Keratinocyte (primary cell): Measurements from ENCODE around the gene TMEM147. TPM values are rescaled to one million over a fixed set of nuclear protein-coding genes. Genes with fewer than 3 reads are reported as not detected.
A peak's percentile ranks its signal among the peaks of the same experiment; 100 is the strongest.

ENCODE experiments used
- DNase-seq: peaks from one replicate; pipeline ENCODE4 v3.0.0-alpha.2; 2011; ENCODE audit warnings: low read depth, missing footprints, low spot score
- FAIRE-seq: peaks from 2 replicates; lab custom pipeline; 2011; peaks lifted over from hg19 to GRCh38; lab: Jason Lieb, UNC
- H2AFZ ChIP-seq: 2 replicates; pipeline ENCODE4 v1.6.0; 2012; ENCODE audit warnings: low read length, control low read depth, inconsistent platforms; ENCODE audit not compliant: control insufficient read depth
- H3K27ac ChIP-seq: 2 replicates; pipeline ENCODE4 v1.5.1; 2011; ENCODE audit warnings: low read length; ENCODE audit not compliant: control insufficient read depth, insufficient read depth
- H3K27me3 ChIP-seq: 3 replicates; pipeline ENCODE4 v1.6.0; 2011; ENCODE audit warnings: low read length; ENCODE audit not compliant: control insufficient read depth, insufficient read depth; ENCODE audit errors: extremely low read depth
- H3K36me3 ChIP-seq, 2 experiments: 2 replicates in 1 of 2; 3 replicates in 1 of 2; pipeline ENCODE4 v1.5.1; 2011; ENCODE audit warnings: low read length in 2 of 2, mild to moderate bottlenecking in 1 of 2; ENCODE audit not compliant: control insufficient read depth in 2 of 2, insufficient read depth in 2 of 2; ENCODE audit errors: extremely low read depth in 1 of 2
- H3K4me1 ChIP-seq: 3 replicates; pipeline ENCODE4 v1.5.1; 2011; ENCODE audit warnings: low read length; ENCODE audit not compliant: control insufficient read depth, insufficient read depth; ENCODE audit errors: extremely low read depth
- H3K4me2 ChIP-seq: 3 replicates; pipeline ENCODE4 v1.6.0; 2011; ENCODE audit warnings: low read depth, low read length; ENCODE audit not compliant: control insufficient read depth, insufficient read depth; ENCODE audit errors: extremely low read depth
- H3K4me3 ChIP-seq, 3 experiments: fragments of 200-600 bp in 1 of 3; sonication (generic) in 1 of 3; 2 replicates in 2 of 3; 3 replicates in 1 of 3; pipeline ENCODE4 v1.5.1; 2011 to 2016; ENCODE audit warnings: low read length in 3 of 3, mild to moderate bottlenecking in 3 of 3, control low read depth in 2 of 3, inconsistent platforms in 1 of 3, low read depth in 1 of 3, mixed read lengths in 1 of 3, mixed run types in 1 of 3, moderate library complexity in 1 of 3; ENCODE audit not compliant: control insufficient read depth in 2 of 3, insufficient read depth in 2 of 3; ENCODE audit errors: extremely low read depth in 1 of 3
- H3K79me2 ChIP-seq: 2 replicates; pipeline ENCODE4 v1.6.0; 2012; ENCODE audit warnings: low read length; ENCODE audit not compliant: control insufficient read depth, insufficient read depth
- H3K9ac ChIP-seq: 3 replicates; pipeline ENCODE4 v1.6.0; 2011; ENCODE audit warnings: low read length; ENCODE audit not compliant: control insufficient read depth, insufficient read depth; ENCODE audit errors: extremely low read depth
- H3K9me1 ChIP-seq: 3 replicates; pipeline ENCODE4 v1.6.0; 2011; ENCODE audit warnings: low read length; ENCODE audit not compliant: control insufficient read depth, insufficient read depth; ENCODE audit errors: extremely low read depth
- H3K9me3 ChIP-seq: 2 replicates; pipeline ENCODE4 v1.5.1; 2012; ENCODE audit warnings: low read depth, low read length; ENCODE audit not compliant: control insufficient read depth
- H4K20me1 ChIP-seq: 3 replicates; pipeline ENCODE4 v1.6.0; 2011; ENCODE audit warnings: low read length; ENCODE audit not compliant: control insufficient read depth, insufficient read depth; ENCODE audit errors: extremely low read depth
- EZH2 ChIP-seq: IDR thresholded peaks from one replicate; pipeline ENCODE4 v1.6.1; 2012; ENCODE audit warnings: inconsistent platforms, mild to moderate bottlenecking, low read length, moderate library complexity
- dilution Hi-C: fragments of 300-500 bp; cut with MboI; formaldehyde crosslinking; loops from one replicate; pipeline ENCODE4 v1.7.0; 2020; ENCODE audit warnings: low sequenced_read_pairs; ENCODE audit not compliant: extremely low pct_ligation_motif_present
- polyA plus RNA-seq, 5 experiments: library from polyadenylated mRNA; depleted of rRNA in 3 of 5; stranded (reverse) in 3 of 5; stranded (forward) in 1 of 5; unstranded in 1 of 5; fragments of >200 nt; gene quantifications; 1 replicate in 1 of 5; 2 replicates in 3 of 5; 3 replicates in 1 of 5; pipeline versions ENCODE4 v1.2.1 to v1.2.3, GENCODE V29; 2011 to 2012; ENCODE audit warnings: missing spikeins in 2 of 5, low read depth in 1 of 5, low replicate concordance in 1 of 5
- TF ChIP-seq, protein P1 (sequence below), 3 experiments: IDR thresholded peaks in 1 of 3; conservative IDR thresholded peaks in 1 of 3; optimal IDR thresholded peaks in 1 of 3; 2 replicates in 2 of 3; 3 replicates in 1 of 3; pipeline versions ENCODE3 to v1.5.1; 2011; ENCODE audit warnings: low read length in 3 of 3, mild to moderate bottlenecking in 3 of 3, moderate library complexity in 2 of 3, control low read depth in 1 of 3, inconsistent platforms in 1 of 3; ENCODE audit not compliant: insufficient read depth in 2 of 3; ENCODE audit errors: extremely low read depth in 1 of 3

Gene TMEM147
- polyA plus RNA-seq, 1 donor (not counting 4 experiments of a cell fraction or from before 2014, with no cell fraction given) = 134 TPM

DNA sequence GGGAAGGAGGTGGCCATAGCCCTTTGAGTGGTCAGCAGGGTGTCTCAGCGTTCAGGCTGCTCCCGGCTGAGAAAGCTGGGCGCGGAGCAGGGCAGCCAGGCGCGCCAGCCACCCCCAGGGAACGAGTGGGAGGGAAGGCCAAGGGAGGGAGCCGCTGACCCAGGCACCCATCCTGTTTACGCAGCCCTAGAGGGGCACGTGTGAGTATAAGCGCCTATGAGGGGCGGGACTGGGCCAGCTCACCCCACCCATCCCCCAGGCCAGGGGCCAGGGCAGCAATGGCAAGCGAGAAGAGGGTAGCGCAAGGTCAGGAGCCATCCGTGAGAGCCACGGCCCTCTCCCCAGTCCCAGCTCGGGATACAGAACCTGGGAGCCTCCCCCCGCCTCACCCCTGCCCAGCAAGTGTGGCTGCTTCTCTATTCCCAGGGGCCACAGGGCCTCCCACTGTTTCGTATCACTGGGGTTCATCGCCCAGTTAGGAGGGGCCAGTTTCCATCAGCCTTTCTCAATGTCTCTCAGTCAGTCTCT is 31.1 kb upstream of the TMEM147 start:
- no peak for TF ChIP-seq EZH2
- TF ChIP-seq, protein P1, sequence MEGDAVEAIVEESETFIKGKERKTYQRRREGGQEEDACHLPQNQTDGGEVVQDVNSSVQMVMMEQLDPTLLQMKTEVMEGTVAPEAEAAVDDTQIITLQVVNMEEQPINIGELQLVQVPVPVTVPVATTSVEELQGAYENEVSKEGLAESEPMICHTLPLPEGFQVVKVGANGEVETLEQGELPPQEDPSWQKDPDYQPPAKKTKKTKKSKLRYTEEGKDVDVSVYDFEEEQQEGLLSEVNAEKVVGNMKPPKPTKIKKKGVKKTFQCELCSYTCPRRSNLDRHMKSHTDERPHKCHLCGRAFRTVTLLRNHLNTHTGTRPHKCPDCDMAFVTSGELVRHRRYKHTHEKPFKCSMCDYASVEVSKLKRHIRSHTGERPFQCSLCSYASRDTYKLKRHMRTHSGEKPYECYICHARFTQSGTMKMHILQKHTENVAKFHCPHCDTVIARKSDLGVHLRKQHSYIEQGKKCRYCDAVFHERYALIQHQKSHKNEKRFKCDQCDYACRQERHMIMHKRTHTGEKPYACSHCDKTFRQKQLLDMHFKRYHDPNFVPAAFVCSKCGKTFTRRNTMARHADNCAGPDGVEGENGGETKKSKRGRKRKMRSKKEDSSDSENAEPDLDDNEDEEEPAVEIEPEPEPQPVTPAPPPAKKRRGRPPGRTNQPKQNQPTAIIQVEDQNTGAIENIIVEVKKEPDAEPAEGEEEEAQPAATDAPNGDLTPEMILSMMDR (optimal IDR thresholded peaks at IDR 0.05 in 1 of 3, IDR thresholded peaks at IDR 0.05 in 1 of 3, conservative IDR thresholded peaks at IDR 0.05 in 1 of 3; ENCODE audit: extremely low read depth in 1 of 3, insufficient read depth in 2 of 3, low read length in 3 of 3) = no peak
- Histone ChIP-seq H3K9me3 (no peaks in the 10 kb centered on the region), H3K4me1 (peaks cover 21% of the 10 kb centered on the region), H3K4me2 (no peak overlapping the region), H3K36me3 (no peaks in the 10 kb centered on the region), H3K79me2 (peaks cover 3% of the 10 kb centered on the region), H3K27ac (no peak overlapping the region), H3K9me1 (no peaks in the 10 kb centered on the region), H3K9ac (no peak overlapping the region), H3K27me3 (peaks cover 5% of the 10 kb centered on the region), H2AFZ (peak overlapping the region; percentile 12), H4K20me1 (no peaks in the 10 kb centered on the region), H3K4me3 (no peak overlapping the region)
- no peak for DNase-seq
- FAIRE-seq = no peak
- dilution Hi-C loops = no loop called here

DNA sequence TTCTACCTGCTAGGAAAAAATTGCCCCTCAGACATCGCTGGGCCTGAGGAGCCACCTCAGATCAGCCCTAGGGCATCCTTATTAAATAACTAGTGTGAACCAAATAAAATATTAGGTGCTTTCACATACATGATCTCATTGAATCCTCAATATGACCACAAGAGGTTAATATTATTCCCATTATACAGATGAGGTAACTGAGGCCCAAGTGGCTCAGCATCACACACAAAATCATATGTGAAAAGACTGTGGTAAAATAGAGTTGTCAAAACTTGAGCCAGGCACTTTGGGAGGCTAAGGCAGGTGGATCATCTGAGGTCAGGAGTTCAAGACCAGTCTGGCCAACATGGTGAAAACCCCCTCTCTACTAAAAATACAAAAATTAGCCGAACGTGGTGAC is 29.1 kb upstream of the TMEM147 start:
- H3K9ac ChIP-seq = no peak overlapping the region
- H3K36me3 ChIP-seq = no peaks in the 10 kb centered on the region
- H3K27me3 ChIP-seq = peaks cover 5% of the 10 kb centered on the region
- no peaks in the 10 kb centered on the region for H3K9me3 ChIP-seq
- no peak overlapping the region for H2AFZ ChIP-seq
- FAIRE-seq (no peak), DNase-seq (no peak)
- dilution Hi-C loops = no loop called here
- no peak overlapping the region for H3K27ac ChIP-seq
- H3K4me3 ChIP-seq = no peak overlapping the region
- H3K79me2 ChIP-seq = no peaks in the 10 kb centered on the region
- no peak overlapping the region for H3K4me2 ChIP-seq
- TF ChIP-seq EZH2 = no peak
- TF ChIP-seq, protein P1 (optimal IDR thresholded peaks at IDR 0.05 in 1 of 3, IDR thresholded peaks at IDR 0.05 in 1 of 3, conservative IDR thresholded peaks at IDR 0.05 in 1 of 3; ENCODE audit: extremely low read depth in 1 of 3, insufficient read depth in 2 of 3, low read length in 3 of 3) = no peak
- peaks cover 20% of the 10 kb centered on the region for H3K4me1 ChIP-seq
- no peaks in the 10 kb centered on the region for H4K20me1 ChIP-seq
- H3K9me1 ChIP-seq = no peaks in the 10 kb centered on the region
